GM19035 (cell line): ENCODE data around the gene VAPA.

Experiments used
- ATAC-seq: cut with Tn5 transposase; IDR thresholded peaks from one replicate; pipeline ENCODE4 v1.9.1; 2021; ENCODE audit not compliant: unreplicated experiment

Gene VAPA

DNA sequence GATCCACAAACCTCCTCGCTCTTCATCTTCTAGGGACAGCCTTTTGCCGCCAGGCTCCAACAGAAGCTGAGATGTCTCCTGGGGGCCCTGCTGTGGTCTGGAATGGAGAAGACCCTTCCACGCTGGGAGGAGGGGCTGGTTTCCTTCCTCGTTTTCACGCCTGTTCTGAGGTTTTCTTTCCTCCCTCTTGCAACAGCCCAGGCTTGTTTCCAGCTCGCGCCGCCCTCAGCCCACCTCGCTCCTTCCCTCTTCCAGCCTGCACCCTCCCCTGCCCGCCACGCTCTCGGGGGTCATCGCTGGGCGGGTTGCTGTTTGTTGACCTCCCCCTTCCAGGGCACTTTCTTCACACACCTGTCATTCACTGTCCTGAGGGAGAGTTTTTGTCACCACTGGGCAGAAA lies 55.4 kb downstream of the VAPA start:
- no peak for ATAC-seq

DNA sequence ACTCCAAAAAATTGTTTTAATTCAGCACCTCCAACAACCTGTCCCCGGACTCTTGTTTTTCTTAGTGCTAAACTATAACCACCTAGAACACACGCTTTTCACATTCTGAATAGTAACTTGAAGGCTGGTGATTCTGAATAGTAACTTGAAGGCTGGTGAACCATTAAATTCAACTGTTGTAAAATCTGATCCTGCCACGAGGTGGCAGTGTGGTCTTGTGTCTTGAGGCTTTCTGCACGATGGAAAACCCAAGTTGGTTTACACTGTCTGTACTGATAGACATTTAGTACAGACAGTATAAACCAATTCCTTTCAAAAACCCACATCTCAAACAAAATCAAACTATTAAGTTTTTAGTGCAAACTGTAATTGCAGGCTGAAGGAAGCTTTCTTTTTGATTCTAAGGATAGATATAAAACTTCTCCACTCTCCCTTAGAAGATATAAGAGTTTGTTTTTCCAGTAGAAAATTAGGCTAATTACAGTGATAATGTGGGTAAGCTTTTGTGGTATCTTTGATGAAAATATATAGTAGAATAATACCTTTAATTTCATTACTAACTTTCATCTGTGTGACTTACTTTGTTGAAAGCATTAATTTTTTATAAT lies 57.6 kb downstream of the VAPA start:
- no peak for ATAC-seq

DNA sequence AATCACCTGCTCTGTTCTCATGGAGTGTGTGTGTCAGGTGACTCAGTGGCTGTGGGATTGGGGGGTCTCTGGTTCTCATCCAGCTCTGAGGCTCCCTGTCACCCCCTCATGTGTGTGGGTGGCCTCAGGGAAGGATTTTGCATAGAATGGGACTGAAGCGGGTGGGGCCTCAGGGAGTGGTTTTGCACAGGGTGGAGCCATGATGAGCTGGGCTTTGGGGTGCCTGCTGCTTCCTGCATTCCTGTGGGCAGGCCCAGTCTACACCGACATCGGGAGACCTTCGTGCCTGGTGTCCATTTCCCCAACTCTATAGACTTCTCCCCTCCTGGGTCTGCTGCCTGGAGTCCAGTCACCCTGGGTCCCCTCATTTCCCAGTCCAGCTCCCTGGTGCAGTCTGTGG lies 59.7 kb downstream of the VAPA start:
- ATAC-seq: no peak

DNA sequence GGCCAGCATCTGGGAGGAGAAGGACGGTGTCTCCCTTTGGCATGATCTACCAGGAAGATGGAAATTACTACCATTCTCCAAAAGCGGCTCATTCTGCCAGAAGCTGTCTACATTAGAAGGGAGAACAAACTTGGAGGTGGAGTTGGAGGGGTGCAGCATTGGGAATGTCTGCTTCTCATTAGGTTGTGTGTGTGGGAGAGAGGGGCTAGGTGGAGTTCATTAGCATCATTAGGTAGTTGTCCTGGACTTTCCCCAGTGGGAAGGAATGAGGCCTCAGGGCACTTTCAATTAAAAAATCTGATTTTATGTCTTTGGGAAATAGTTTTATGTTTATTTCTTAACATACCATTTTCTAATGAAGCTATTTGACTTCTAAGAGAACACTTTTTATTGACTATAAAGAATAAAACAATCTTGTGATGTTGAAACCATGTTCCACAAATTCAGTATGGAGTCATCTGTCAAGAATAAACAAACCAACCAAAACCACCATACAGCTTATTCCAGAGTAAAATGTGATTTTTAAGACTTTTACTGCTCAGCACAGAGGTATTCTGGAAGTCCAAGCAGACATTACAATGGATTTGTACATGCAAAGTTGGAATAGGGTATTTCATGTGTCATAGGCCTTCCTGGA lies 60.6 kb downstream of the VAPA start:
- no peak for ATAC-seq

DNA sequence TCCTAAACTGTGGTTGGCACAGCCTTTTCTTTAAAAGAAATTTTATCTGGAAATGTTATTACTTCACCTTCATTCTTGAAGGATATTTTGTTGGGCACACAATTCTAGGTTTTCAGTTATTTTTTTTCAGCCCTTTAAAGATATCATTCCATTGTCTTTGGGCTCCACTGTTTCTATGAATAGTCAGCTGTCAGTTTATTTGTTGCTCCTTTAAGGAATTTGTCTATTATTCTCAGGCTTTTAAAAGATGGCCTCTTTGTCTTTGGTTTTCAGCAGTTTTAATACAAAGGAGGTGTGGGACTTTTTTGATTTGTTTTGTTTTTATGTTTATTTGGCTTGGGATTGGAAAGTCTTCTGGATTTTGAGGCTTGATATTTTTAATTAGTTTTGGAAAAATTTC lies 61.8 kb downstream of the VAPA start:
- ATAC-seq: no peak

DNA sequence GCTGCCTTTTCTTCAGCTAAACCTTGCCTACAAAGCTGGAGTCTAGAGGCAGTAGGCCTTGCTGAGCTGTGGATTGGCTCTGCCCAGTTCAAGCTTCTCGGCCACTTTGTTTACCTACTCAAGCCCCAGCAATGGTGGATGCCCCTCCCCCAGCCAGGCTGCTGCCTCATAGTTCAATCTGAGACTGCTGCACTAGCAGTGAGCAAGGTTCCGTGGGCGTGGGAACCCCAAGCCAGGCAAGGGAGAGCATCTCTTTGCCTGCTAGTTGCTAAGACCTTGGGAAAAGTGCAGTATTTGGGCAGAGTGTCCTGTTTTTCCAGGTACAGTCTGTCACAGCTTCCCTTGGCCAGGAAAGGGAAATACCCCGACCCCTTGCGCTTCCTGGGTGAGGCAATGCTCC lies 68.9 kb downstream of the VAPA start:
- no peak for ATAC-seq

DNA sequence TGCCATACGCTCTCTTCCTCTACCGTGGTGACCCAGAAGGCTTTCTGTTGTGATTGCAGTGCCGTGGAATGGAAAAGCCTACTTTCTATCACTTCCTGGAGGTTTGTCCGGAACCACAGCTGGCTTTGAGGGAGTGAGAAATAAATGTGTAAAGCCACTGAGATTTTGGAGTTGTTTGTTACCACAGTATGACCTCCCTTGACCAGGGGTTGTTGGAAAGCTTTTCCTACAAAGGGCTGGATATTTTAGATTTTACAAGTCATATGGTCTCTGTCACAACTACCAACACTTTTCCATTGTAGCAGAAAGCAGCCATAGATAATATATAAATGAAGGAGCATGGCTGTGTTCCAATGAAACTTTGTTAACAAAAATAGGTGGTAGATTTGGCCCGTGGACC lies 70.3 kb downstream of the VAPA start:
- no peak for ATAC-seq

DNA sequence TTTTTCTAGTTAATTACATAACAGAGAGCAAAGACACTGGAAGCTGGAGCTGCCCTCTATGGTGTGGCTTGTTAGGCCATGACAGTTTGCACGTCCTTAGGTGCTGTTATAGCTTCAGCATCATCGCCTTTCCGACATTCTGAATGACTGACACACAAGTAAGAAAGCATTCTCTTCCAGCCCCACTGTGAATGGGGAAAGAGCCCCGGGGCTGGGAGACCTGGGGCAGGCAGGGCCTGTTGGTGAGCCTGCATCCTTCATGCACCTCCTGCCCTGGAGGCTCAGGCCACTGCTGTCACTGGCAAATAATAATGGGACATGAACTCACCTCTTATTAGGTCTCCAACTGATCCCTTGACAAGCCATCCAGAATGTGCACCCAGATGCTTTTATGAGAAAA lies 71.8 kb downstream of the VAPA start:
- ATAC-seq: no peak

DNA sequence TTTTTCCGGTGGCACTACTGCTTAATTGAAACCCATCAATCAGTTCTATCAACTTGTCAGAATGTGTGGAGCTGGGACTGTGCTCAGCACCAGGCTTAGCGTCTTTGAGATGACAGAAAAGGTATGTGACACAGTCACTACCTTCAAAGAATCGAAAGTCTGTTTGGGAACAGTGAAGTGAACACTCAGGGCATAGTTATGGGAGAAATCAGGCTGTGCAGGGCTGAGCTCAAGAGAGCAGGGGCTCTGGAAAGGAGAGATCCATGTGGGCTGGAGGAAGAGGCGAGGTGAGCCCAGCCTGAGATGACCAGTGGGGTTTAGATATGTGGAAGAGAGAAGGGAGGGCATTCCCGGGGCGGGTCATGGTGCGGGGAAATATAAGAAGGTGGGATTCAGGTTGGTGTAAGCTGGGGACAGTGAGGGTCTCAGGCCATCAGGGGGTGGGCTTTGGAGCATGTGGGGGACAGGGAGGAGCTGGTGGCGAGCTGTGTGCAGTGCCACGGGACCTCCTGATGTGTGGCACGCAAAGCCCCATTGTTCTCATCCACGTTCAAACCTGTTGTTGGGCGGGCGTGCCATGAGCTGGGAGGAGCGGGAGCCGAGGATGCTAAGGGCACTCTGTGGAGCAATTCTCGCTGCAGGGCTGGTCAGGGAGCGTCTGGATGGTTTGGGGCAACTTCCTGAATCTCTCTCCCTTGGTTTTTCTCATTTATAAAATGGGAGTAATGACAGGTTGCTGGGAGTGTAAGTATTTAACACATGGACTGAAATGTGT lies 72.5 kb downstream of the VAPA start:
- ATAC-seq: no peak

DNA sequence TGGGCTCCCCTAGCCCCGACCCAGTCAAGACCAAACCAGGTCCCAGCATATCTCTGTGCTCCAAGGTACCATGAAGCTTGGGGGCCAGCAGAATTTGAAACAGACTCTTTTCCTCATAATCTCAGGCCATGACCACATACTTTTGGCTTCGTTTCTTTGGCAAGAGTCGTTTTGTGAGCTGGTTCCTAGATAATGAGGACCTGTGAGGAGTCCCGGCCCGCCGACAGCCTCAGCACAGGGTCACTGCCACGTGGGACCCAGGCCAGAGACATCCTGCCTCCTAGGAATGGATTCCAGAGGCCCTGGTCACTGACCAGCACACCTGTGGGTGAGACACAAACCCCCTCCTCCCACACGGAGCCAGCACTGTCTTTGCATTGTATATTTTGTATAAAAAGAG lies 73.5 kb downstream of the VAPA start:
- no peak for ATAC-seq

DNA sequence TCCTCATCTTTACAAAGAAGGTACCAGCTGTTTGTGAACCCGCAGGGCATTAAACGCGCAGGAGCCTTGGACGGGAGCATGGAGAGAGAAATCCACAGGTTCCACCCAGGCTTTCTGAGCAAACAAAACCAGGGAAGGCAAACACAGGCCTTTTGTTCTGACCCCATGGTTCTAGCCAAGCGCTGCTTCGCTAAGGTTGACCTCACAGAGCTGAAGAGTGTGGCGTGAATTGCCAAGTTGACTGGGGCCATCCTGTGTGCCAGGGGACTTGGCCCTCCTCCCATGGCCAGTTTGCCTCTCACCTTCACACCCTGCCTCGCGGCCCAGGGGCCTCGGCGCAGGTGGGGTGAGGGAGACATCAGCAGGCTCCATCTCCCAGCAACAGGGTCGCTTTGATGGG lies 74.1 kb downstream of the VAPA start:
- no peak for ATAC-seq

DNA sequence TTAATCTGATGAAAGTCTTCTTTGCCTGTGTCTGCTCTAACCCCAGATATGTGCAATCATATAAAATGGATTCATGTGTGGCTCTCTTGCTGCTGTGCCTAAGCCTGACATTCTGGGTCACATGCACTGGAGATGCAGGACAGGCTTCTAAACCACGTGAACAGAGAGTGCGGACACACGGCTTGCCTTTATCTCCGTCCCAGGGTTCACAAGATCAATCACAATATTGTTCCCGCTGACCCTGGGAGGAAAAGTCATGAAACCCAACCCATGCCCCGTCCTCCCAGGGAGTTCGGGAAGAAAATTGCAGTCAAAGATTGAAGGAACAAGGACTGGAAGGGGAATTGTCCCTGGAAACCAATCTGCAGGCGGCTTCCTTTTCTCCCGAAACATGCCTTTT lies 74.8 kb downstream of the VAPA start:
- ATAC-seq: no peak

DNA sequence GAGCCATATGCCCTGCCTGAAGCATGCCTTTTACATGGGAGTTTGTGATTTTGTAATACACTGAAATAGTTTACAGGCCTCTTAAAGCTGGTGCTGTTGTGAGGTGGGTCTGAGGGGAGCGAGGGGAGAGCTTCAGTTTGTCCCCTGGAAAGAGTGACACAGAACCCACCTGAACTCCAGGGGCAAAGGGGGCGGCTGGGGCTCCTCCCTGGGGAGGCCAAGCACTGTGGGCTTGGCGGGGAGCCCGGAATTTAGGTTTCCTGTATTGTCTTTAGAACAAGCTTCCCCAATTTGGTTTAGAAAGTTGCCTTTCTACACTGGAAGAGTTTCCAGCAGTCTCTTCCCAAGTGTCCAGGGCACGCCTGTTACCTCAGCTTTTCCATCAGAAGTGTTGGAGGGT lies 75.7 kb downstream of the VAPA start:
- no peak for ATAC-seq

DNA sequence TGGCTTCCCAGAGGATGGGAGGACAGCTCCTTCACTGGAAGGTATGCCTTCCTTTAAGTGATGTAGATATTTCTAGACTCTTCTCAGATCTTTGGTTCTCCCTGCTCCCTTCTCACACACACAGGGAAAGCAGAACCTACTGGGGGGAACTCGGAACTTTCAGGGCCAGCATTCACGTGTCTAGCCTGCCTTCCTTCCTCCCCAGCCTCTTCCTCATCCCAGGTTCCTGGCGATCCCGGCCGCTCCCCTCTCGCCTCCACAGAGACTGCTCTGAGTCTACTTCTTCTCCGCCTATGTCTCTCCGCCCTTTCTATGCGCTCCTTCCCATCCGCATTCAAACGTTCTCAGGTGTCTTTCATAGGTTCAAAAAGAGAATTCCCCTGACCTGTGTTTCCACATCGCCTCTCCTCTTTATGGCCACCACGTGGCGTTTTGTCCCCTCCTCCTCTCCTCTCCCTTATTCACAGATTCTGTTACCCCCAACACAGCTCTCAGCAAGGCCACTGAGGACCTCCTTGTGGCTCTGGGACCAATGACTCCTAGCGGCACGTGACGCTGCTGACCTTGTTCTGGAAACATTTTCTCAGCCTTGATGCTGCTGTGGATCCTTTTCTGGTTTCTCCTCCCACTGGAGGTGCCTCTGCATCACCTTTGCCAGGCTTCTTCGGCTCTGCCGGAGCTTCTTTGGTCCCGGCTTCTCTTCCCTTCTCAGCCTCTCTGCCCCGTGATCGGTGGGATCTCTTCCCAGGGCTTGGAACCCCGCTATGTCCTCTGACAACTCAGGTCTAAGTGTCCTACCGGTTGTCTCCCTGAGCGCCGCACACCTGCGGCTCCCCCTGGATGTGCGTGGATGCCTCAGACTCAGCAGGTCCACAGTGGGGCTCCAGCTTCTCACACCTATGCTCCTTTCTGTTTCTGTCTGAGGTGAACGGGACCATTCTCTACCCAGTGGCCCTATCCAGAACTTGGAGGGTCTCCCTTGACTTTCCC lies 77.5 kb downstream of the VAPA start:
- no peak for ATAC-seq

DNA sequence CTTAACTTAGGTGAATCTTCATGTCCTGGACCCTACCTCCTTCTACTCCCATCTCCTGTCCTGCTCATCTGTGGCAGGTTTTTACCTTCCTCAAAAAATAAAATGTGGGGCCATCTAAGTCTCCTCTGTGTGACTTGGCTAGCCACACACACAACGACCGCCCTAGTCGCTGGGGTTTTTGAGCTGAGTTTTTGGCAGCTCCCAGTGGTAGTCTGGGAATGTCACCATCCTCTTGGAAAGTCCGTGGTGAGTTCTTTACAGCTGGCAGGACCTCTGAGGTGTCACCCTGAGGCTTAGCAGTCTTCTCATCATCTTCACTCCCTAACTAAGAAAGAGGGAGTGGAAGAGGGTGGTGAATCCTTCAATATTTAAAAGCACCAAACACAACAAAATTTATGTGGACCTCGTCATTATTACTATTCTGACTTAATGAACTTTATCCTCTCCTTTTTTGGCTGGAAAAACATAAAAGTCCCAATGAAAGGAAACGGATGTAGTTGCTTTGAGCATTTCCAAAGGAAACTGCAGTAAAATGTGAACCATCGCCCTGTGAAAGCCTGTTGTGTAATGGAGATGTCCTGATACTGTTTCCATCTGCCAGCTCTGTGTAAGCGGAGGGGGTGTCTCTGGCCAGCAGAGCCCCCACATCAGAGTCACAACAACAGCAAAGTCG lies 78.6 kb downstream of the VAPA start:
- ATAC-seq: no peak

DNA sequence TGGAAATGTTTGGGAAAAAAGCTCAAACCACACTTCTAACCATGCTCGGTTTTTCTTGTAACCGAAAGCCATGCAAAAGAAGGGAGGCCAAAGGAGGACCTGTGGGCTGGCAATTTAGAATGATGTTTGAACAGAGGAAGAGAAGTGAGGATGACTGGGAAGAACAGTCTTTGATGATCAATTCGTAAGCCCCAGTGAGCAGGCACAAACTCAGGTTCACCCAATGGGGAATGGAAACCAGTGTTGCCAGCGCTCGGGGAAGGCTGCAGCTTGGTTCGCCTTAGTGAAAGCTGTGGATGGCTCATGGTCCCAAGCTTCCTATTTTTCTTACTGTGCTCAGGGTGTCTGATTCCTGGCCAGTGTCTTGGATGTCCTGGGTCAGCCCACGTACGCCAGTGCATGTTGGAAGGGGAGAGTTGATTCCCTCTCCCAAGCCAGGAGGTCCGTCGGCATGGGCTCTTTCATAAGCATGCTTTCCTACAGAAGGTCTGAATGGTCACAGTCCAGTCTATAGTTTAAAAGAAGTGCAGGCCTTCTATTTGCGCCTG lies 79.2 kb downstream of the VAPA start:
- no peak for ATAC-seq

DNA sequence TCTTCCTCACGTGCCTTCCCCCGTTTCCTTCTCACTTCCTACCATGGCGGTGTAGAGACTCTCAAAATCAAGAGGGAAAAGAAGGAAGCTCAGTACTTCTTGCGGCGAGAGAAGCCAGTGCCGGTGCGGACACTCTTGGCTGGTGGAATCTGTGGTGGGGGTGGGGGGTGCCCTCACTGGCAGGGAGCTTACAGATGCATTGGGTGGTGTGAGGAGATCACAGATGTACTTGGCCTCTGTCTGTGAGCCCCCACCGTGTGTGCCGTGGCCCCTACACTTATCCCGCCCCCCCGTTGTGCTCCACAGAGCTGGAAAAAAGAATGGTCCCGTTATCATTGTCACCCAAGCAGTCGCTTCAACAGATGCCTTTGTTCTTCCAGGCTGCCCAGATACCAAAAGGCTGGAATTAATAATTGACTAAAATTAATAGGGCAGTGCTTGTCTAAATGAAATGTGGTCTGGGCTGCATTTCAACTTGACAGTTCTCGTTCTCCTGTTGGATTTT lies 79.8 kb downstream of the VAPA start:
- ATAC-seq: no peak

DNA sequence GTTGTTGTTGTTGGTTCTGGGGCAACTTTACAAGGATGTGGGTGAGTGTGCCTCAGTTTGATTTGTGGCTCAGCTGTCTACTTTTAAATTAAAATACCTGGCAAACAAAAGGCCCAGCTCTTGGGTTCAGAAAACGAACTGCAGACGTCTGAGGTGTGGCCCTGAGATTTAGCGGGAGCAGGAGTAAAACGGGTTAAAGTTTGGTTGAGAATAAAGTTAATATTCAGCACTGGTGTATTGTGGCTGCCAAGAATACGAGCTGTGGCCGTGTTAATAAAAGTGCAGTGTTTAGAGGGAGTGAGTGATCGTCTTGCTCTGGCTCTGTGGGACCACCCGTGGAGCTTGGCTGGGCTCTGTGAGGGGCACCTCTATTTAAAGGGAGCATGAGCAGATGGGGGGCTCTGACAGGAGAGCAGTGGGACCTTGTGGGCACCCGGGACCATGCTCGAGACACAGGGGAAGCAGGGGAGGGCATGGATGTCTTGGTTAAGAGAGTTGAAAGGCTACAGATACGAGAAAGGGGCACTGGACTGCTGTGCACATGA lies 80.3 kb downstream of the VAPA start:
- ATAC-seq: no peak

DNA sequence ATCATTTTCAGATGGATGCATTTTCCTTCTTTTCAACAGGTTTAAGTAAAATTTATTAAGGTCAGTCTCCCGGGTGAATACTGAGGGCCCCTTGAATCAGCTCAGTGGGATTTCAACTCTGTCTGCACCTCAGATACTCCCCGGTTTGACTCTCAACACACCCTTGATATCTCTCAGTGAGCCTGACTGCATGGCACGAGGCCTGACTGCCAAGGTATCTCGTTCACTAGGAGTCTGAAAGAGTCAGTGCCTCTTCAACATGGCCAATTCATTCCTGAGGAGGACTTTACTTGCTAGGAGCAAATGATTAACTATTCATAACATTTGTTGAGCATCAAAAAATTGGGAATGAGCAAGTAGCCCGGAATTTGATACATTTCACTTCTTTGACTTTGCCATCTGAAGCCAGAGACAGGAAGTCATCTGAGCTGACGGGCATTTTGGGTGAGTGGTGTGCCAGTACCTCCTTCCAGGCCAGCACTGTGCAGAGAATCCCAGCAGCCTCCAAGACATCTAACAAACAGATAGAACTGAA lies 81.0 kb downstream of the VAPA start:
- no peak for ATAC-seq

DNA sequence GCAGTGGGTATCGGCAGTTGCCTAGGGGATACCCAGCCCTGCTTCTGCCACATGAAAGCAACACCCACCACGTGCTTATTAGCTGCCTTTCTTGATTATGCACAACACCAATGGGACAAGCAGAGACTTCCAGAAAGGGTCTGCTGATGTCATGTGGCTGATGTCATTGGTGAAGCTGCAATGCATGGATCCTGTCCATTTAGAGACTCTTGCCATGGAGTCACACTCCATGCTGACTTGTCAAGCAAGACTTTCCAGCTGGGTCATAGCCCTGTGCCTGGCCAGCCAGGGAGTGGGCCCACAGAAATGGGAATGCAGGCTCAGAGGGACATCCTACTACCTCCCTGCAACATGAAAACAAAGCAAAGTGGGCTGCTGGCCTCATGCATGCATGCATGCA lies 81.8 kb downstream of the VAPA start:
- no peak for ATAC-seq
